ENCODE measurements around the gene ANKRD62.

ANKRD62 gene

GRCh38 chr18:12093520-12094257, at the start of gene ANKRD62:
ANKRD62 (plus strand) TSS chr18:12093843; CDS start chr18:12094018, 175 bp downstream.
- Mint-ChIP-seq H3K27ac (no peak within 1 kb of the TSS), H3K4me1 (no peaks in the 10 kb centered on the region), H3K4me3 (no peak within 1 kb of the TSS), H3K27me3 (ENCODE audit: low read depth) (no peaks in the 10 kb centered on the region), H3K36me3 (ENCODE audit: low read depth) (no peaks in the 10 kb centered on the region), H3K9me3 (no peaks in the 10 kb centered on the region)
- TF ChIP-seq, protein P1, sequence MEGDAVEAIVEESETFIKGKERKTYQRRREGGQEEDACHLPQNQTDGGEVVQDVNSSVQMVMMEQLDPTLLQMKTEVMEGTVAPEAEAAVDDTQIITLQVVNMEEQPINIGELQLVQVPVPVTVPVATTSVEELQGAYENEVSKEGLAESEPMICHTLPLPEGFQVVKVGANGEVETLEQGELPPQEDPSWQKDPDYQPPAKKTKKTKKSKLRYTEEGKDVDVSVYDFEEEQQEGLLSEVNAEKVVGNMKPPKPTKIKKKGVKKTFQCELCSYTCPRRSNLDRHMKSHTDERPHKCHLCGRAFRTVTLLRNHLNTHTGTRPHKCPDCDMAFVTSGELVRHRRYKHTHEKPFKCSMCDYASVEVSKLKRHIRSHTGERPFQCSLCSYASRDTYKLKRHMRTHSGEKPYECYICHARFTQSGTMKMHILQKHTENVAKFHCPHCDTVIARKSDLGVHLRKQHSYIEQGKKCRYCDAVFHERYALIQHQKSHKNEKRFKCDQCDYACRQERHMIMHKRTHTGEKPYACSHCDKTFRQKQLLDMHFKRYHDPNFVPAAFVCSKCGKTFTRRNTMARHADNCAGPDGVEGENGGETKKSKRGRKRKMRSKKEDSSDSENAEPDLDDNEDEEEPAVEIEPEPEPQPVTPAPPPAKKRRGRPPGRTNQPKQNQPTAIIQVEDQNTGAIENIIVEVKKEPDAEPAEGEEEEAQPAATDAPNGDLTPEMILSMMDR (IDR thresholded peaks at IDR 0.05; ENCODE audit: unreplicated experiment in 3 of 3): no peak

GRCh38 chr18:12044591-12044990, 49.1 kb upstream of the ANKRD62 start:
- no peaks in the 10 kb centered on the region for H3K36me3 Mint-ChIP-seq (ENCODE audit: low read depth)
- peaks cover 16% of the 10 kb centered on the region for H3K27me3 Mint-ChIP-seq (ENCODE audit: low read depth)
- H3K4me1 Mint-ChIP-seq: no peaks in the 10 kb centered on the region
- no peak overlapping the region for H3K27ac Mint-ChIP-seq
- TF ChIP-seq, protein P1 (IDR thresholded peaks at IDR 0.05; ENCODE audit: unreplicated experiment in 3 of 3): no peak
- no peak overlapping the region for H3K4me3 Mint-ChIP-seq
- H3K9me3 Mint-ChIP-seq: no peaks in the 10 kb centered on the region

DNA sequence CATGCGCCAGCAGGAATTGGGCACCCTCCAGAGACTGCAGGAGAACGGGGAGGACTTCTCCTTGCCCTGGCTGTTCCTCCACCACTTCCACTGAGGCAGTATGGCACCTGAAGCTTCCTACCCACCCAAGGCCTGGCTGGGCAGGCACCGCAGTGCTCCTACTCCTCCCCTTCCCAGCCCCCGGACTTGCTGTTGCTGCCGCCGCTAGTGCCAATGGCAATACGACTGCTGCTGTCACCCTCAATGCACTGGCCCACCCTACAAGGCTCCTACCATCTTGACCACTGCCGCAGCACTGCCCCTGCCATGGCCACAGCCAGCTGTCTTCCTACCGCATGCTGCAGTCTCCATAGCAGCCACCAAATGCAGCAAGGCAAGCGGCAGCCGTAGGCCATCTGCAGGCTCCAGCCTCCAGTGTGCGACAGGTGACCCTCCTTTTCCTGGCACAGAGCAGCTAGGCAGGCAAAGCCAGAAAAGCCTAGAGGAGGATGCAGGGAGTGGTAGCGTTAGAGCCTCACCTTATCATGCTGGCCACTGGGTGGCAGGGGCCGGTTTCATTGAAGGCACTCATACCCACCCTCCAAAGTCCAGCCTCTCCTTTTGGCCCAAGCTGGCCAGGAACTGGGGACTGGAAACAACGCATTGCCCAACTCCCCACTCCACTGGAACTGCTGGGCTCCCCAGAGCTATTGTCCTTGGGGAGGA, 47.4 kb upstream of the ANKRD62 start:
- Mint-ChIP-seq H3K27ac (no peak overlapping the region), H3K9me3 (no peaks in the 10 kb centered on the region), H3K27me3 (ENCODE audit: low read depth) (peaks cover 11% of the 10 kb centered on the region), H3K4me3 (no peak overlapping the region), H3K4me1 (peaks cover 3% of the 10 kb centered on the region), H3K36me3 (ENCODE audit: low read depth) (no peaks in the 10 kb centered on the region)
- TF ChIP-seq, protein P1 (IDR thresholded peaks at IDR 0.05; ENCODE audit: unreplicated experiment in 3 of 3): no peak

GRCh38 chr18:12046751-12047335, 46.8 kb upstream of the ANKRD62 start:
- no peak overlapping the region for H3K27ac Mint-ChIP-seq
- H3K9me3 Mint-ChIP-seq: no peaks in the 10 kb centered on the region
- H3K4me1 Mint-ChIP-seq: peaks cover 7% of the 10 kb centered on the region
- TF ChIP-seq, protein P1 (IDR thresholded peaks at IDR 0.05; ENCODE audit: unreplicated experiment in 3 of 3): no peak
- no peak overlapping the region for H3K4me3 Mint-ChIP-seq
- H3K27me3 Mint-ChIP-seq (ENCODE audit: low read depth): peaks cover 11% of the 10 kb centered on the region
- H3K36me3 Mint-ChIP-seq (ENCODE audit: low read depth): no peaks in the 10 kb centered on the region

DNA sequence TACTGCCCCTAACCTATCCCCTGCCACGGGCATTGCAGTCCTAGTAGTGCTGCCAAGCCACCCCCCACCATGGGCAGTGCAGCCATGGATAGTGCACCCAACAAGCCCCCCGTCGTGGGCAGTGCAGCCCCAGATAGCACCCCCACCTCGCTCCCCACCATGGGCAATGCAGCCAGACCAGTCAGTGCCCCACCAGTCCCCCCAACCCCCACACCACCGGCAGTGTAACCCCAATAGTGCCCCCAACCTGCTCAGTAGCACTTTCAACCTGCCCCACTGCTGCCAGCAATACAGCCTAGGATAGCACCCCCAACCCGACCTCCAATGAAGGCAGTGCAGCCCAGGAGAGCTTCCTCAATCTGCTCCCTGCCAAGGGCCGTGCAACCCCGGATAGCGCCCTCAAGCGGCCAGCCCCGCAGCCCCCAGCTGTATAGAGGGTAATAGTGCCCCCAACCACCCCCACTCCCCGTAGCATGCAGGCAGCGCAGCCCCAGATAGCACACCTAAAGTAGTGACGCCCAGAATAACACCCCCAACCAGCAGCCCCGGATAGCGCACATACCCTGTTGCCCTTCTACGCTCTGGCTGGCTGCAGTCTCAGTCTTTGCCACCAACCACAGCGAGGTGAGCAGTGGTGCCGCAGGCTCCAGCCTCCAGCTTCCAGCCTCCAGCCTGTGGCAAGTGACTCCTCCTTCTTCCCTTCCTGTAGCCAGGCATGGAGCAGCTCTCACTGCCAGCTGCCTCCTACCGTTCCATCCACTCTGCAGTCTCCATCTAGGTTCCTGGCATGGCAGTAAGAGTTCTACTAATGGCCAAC, 45.4 kb upstream of the ANKRD62 start:
- TF ChIP-seq, protein P1 (IDR thresholded peaks at IDR 0.05; ENCODE audit: unreplicated experiment in 3 of 3): no peak
- peaks cover 10% of the 10 kb centered on the region for H3K4me1 Mint-ChIP-seq
- peaks cover 11% of the 10 kb centered on the region for H3K27me3 Mint-ChIP-seq (ENCODE audit: low read depth)
- H3K9me3 Mint-ChIP-seq: no peaks in the 10 kb centered on the region
- H3K27ac Mint-ChIP-seq: no peak overlapping the region
- no peak overlapping the region for H3K4me3 Mint-ChIP-seq
- H3K36me3 Mint-ChIP-seq (ENCODE audit: low read depth): no peaks in the 10 kb centered on the region
